HG02759 (cell line): ENCODE results near the gene SNAI1.

Source experiments
- ATAC-seq: cut with Tn5 transposase; IDR thresholded peaks from one replicate; pipeline ENCODE4 v1.9.1; 2021; ENCODE audit warnings: mild to moderate bottlenecking, moderate library complexity; ENCODE audit not compliant: unreplicated experiment

The SNAI1 gene

GRCh38 chr20:50032955-50033666 is 50.3 kb downstream of the SNAI1 start:
- ATAC-seq, result no peak

DNA sequence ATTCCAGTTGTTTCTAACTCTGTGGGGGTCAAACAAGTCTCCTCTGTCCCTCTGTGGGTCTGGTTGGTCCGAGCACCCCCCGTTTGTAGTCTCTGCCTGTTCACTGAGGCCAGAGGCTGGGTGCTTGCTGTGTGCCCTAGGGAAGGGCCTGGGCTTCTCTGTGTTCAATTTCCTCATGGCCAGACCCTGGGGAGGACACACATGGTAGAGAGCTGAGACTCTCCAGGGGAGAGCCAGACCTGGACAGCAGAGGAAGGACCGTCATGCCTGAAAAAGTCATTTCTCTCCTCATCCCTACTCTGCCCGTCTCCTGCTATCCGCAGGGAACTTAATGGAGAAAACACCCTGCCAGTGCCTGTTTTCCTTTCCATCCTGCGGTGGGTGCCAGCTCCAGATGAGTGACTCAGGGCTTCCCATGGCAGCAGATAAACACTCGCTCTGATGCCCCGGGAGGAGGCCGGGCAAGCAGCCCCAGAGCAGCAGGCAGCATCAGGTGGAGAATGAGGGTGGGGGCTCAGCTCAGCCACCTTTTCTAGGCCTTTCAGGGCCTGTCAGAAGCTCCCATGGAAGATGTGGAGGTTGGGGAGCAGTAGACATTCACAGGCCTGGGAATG is 51.9 kb downstream of the SNAI1 start:
- ATAC-seq, result no peak

- no peak for ATAC-seq
Measured at GRCh38 chr20:50036703-50037102, 53.9 kb downstream of the SNAI1 start.

- no peak for ATAC-seq
Measured at GRCh38 chr20:50037123-50037522, 54.3 kb downstream of the SNAI1 start.

- no peak for ATAC-seq
Measured at GRCh38 chr20:50037575-50037974, 54.8 kb downstream of the SNAI1 start.

DNA sequence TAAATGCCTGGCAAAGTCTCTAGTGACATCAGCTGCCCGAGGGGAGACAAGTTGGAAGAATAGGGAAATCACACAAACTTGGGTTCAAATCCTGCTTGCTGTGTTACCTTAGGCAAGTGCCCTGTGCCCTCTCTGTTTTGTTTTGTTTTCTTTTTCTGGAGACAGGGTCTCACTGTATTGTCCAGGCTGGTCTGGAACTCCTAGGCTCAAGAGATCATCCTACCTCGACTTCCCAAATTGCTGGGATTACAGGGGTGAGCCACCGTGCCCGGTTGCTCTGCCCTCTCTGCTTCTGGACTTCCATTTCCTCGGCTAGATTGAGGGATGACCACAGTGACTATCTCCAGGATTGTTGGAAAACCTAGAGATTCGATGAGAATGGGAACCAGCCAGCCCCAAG is 55.4 kb downstream of the SNAI1 start:
- no peak for ATAC-seq
